Naive B cell (primary cell): ENCODE measurements around the gene SMYD3. TPM values are rescaled to one million over a fixed set of nuclear protein-coding genes. Genes with fewer than 3 reads are reported as not detected.

Source experiments
- ATAC-seq, 2 donors: fragments of 150-1000 bp; cut with Tn5 transposase; 2 replicates each; pipeline ENCODE4 v1.10.0; 2021; ENCODE audit warnings: low read depth in 2 of 2, mild to moderate bottlenecking in 2 of 2, moderate library complexity in 2 of 2
- DNase-seq: peaks from one replicate; pipeline ENCODE4 v3.0.0; 2022
- H3K27ac Mint-ChIP-seq, 6 donors: one replicate each; pipeline ENCODE4 v1.8.0; 2020 to 2022; ENCODE audit warnings: mild to moderate bottlenecking in 6 of 6, mixed read lengths in 6 of 6, moderate library complexity in 5 of 6, inconsistent platforms in 2 of 6
- H3K27me3 Mint-ChIP-seq, 3 donors: one replicate each; pipeline ENCODE4 v1.8.0; 2021 to 2022; ENCODE audit warnings: mixed read lengths in 3 of 3, mild to moderate bottlenecking in 1 of 3
- H3K36me3 Mint-ChIP-seq, 2 donors: one replicate each; pipeline ENCODE4 v1.8.0; 2020 to 2022; ENCODE audit warnings: mixed read lengths in 2 of 2, inconsistent platforms in 1 of 2, mild to moderate bottlenecking in 1 of 2
- H3K4me1 Mint-ChIP-seq, 3 donors: one replicate each; pipeline ENCODE4 v1.8.0; 2020 to 2022; ENCODE audit warnings: mixed read lengths in 3 of 3, inconsistent platforms in 1 of 3, mild to moderate bottlenecking in 1 of 3, moderate library complexity in 1 of 3
- H3K4me3 Mint-ChIP-seq, 8 donors: one replicate each; pipeline ENCODE4 v1.8.0; 2020 to 2022; ENCODE audit warnings: mild to moderate bottlenecking in 8 of 8, mixed read lengths in 8 of 8, moderate library complexity in 8 of 8, inconsistent platforms in 2 of 8
- H3K9me3 Mint-ChIP-seq, 7 donors: one replicate each; pipeline ENCODE4 v1.8.0; 2020 to 2022; ENCODE audit warnings: mixed read lengths in 7 of 7, mild to moderate bottlenecking in 5 of 7, inconsistent platforms in 2 of 7, moderate library complexity in 1 of 7
- polyA plus RNA-seq, 6 donors: library from polyadenylated mRNA; unstranded; fragments of 300-500 nt; fragmentation: Illumina TruSeq; gene quantifications; one replicate each; pipeline ENCODE4 v1.2.3, GENCODE V29; 2021; ENCODE audit warnings: low read depth in 6 of 6

SMYD3 gene
- polyA plus RNA-seq, 6 donors from 2014 or later: 15.8 to 27.3 (median 19.5) TPM

DNA sequence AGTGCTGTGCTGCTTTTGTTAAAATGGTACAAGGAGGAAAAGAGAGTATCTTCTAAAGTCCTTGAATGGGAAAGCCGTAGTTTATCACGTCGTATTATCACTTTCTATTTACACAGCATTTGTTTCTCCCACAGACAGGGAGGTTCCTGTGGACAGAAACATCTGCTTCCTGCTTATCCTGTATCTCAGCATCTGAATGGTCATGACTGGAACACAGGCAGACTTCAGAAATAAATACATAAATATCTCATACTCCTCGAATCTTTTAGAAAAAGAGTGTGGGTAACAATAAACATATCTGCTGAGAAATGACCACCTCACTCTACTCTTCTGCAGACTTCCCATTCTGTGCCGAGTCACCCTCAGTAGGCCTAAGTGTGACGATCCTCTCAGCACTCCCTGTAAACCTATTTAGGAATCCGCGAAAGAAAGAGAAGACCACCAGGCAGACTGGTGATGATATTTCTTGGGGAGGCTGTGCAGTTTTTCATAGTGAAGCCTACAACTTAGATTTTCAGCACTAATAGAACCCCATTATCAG, 393.5 kb downstream of the SMYD3 start:
- ATAC-seq: no peak

GRCh38 chr1:246111570-246111969, 395.5 kb downstream of the SMYD3 start:
- DNase-seq: no peak
- H3K36me3 Mint-ChIP-seq: peaks cover 0 to 6% of the 10 kb centered on the region in 2 donors
- no peak overlapping the region for H3K4me3 Mint-ChIP-seq
- H3K27ac Mint-ChIP-seq: no peak overlapping the region
- H3K4me1 Mint-ChIP-seq: peaks cover 13 to 30% (median 19%) of the 10 kb centered on the region in 3 donors
- no peak for ATAC-seq
- H3K27me3 Mint-ChIP-seq: no peaks in the 10 kb centered on the region
- peaks cover 0 to 6% (median 0%) of the 10 kb centered on the region in 7 donors for H3K9me3 Mint-ChIP-seq

More for the DNA sequence above, 393.5 kb downstream of the SMYD3 start:
- H3K4me1 Mint-ChIP-seq: peaks cover 17 to 40% (median 25%) of the 10 kb centered on the region in 3 donors
- no peak for DNase-seq
- H3K9me3 Mint-ChIP-seq: peaks cover 0 to 6% (median 0%) of the 10 kb centered on the region in 7 donors
- H3K36me3 Mint-ChIP-seq: peaks cover 0 to 6% of the 10 kb centered on the region in 2 donors
- peak overlapping the region in 3 of 8 donors; percentile 13 to 60 (median 36) for H3K4me3 Mint-ChIP-seq
- peak overlapping the region in 3 of 6 donors; percentile 63 to 89 (median 71) for H3K27ac Mint-ChIP-seq
- H3K27me3 Mint-ChIP-seq: no peaks in the 10 kb centered on the region

- H3K36me3 Mint-ChIP-seq: peaks cover 0 to 6% of the 10 kb centered on the region in 2 donors
- H3K27me3 Mint-ChIP-seq: no peaks in the 10 kb centered on the region
- H3K27ac Mint-ChIP-seq: peak overlapping the region in 1 of 6 donors; percentile 66
- ATAC-seq (no peak), DNase-seq (no peak)
- H3K4me1 Mint-ChIP-seq: peaks cover 7 to 24% (median 12%) of the 10 kb centered on the region in 3 donors
- peaks cover 0 to 6% (median 0%) of the 10 kb centered on the region in 7 donors for H3K9me3 Mint-ChIP-seq
- no peak overlapping the region for H3K4me3 Mint-ChIP-seq
Measured at GRCh38 chr1:246110343-246111219, 396.5 kb downstream of the SMYD3 start.

DNA sequence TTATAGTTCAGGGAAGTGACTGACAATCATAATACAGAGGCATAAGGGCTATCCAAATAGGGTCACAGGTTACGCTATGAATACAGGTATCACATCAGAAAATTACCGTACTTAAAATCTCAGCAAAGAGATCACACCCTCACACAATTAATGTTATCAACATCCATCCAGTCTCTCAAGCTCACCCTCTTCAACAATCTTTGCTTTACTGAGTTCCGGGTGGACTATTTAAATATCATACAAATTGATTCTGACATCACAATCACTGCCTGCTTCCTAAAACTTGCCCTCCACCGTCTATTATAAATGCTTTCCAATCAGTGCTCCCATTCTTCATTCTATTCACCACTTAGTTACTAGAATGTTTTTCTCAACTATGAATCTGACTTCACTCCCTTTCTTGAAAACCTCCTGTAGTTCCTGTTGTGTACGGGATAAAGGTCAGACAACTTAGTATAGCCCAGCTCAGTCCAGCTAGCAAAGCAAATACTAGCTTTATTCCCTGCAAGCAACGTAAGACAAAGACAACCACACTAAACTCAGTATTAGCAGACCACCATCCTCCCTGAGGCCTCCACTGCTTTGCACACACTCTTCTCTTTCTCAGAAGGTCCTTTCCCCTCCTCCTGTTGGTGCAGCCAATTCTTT, 398.7 kb downstream of the SMYD3 start:
- no peak for DNase-seq
- no peak for ATAC-seq
- Mint-ChIP-seq H3K4me1 (peaks cover 0 to 7% (median 0%) of the 10 kb centered on the region in 3 donors), H3K4me3 (no peak overlapping the region), H3K36me3 (peaks cover 0 to 7% of the 10 kb centered on the region in 2 donors), H3K27ac (no peak overlapping the region), H3K9me3 (peaks cover 0 to 4% (median 0%) of the 10 kb centered on the region in 7 donors), H3K27me3 (no peaks in the 10 kb centered on the region)

DNA sequence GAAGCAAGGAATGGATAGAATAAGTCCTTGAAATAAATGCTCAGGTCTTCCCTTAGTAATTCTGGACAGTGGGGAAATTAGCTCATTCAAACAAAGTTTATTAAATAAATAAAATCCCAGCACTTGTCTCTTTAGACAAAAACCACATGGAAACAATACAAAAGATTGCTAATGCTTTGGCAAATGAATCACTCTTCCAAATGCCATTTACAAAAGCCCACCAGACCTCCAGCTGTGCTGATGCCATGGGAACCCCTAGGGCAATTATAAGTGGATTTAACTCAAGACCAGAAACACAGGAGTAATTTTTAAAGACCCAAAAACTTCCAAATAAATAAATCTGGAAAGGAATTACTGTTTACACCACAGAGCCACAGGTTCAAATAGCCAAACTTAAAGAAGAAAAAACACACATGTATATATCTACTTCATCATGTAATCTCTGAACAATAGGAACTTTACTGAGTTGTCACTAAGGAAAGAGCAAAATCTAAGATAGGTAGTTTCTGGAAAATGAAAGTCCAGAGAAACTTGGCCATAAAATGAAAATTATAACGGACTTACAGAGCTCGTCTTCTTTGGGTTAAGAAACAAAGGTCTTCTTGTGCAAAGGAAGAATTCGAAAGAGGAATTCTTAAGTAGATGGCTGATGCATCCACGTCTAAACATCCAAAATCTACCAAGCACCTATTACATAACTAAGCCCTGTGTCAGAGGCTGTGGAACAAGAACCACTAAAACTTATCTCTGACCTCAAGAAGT, 399.4 kb downstream of the SMYD3 start:
- DNase-seq: no peak
- Mint-ChIP-seq H3K4me3 (no peak overlapping the region), H3K27me3 (no peaks in the 10 kb centered on the region), H3K27ac (peak overlapping the region in 1 of 6 donors; percentile 44), H3K4me1 (peaks cover 0 to 6% (median 0%) of the 10 kb centered on the region in 3 donors), H3K36me3 (peaks cover 0 to 10% of the 10 kb centered on the region in 2 donors), H3K9me3 (peaks cover 0 to 4% (median 0%) of the 10 kb centered on the region in 7 donors)
- ATAC-seq: no peak

DNA sequence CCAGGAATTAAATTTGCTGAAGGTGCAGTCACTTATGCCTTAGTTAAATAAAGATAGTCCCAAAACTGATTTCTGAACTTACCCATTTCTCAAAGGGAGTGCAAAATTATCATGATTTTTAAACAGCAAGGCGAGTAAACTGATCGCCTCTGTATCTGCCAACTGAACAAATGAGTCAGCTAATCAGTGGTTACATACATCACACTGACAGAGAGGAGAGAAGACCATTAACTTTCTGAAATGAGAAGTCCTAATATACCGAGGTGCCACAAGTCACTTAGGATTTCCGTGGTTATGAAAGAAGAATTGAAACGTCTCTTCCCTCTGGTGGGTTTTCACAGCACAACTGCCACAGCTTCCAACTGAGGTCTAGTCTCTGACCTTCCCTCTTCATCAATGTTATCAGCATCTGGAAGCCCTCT, 400.7 kb downstream of the SMYD3 start:
- DNase-seq (no peak), ATAC-seq (peak in 1 of 2 donors; percentile 37)
- Mint-ChIP-seq H3K9me3 (peaks cover 0 to 4% (median 0%) of the 10 kb centered on the region in 7 donors), H3K4me1 (peaks cover 0 to 6% (median 0%) of the 10 kb centered on the region in 3 donors), H3K27ac (peak overlapping the region in 1 of 6 donors; percentile 32), H3K36me3 (peaks cover 0 to 10% of the 10 kb centered on the region in 2 donors), H3K4me3 (no peak overlapping the region), H3K27me3 (no peaks in the 10 kb centered on the region)

GRCh38 chr1:246104927-246105326, 402.2 kb downstream of the SMYD3 start:
- ATAC-seq (no peak), DNase-seq (no peak)
- H3K36me3 Mint-ChIP-seq: peaks cover 0 to 10% of the 10 kb centered on the region in 2 donors
- no peak overlapping the region for H3K4me3 Mint-ChIP-seq
- no peaks in the 10 kb centered on the region for H3K27me3 Mint-ChIP-seq
- H3K4me1 Mint-ChIP-seq: peaks cover 0 to 6% (median 0%) of the 10 kb centered on the region in 3 donors
- H3K9me3 Mint-ChIP-seq: peaks cover 0 to 2% (median 0%) of the 10 kb centered on the region in 7 donors
- H3K27ac Mint-ChIP-seq: no peak overlapping the region

- Mint-ChIP-seq H3K27me3 (no peaks in the 10 kb centered on the region), H3K4me1 (no peaks in the 10 kb centered on the region), H3K9me3 (peaks cover 0 to 3% (median 0%) of the 10 kb centered on the region in 7 donors), H3K36me3 (peaks cover 8 to 17% of the 10 kb centered on the region in 2 donors), H3K4me3 (no peak overlapping the region), H3K27ac (no peak overlapping the region)
- DNase-seq (no peak), ATAC-seq (no peak)
Measured at GRCh38 chr1:246099570-246099969, 407.5 kb downstream of the SMYD3 start.

- no peaks in the 10 kb centered on the region for H3K4me1 Mint-ChIP-seq
- peaks cover 12 to 23% of the 10 kb centered on the region in 2 donors for H3K36me3 Mint-ChIP-seq
- DNase-seq: no peak
- peak overlapping the region in 1 of 6 donors; percentile 20 for H3K27ac Mint-ChIP-seq
- no peaks in the 10 kb centered on the region for H3K27me3 Mint-ChIP-seq
- no peak overlapping the region for H3K4me3 Mint-ChIP-seq
- peaks cover 0 to 12% (median 4%) of the 10 kb centered on the region in 7 donors for H3K9me3 Mint-ChIP-seq
- no peak for ATAC-seq
Measured at GRCh38 chr1:246096356-246096755, 410.7 kb downstream of the SMYD3 start.

- ATAC-seq: no peak
- no peaks in the 10 kb centered on the region for H3K27me3 Mint-ChIP-seq
- H3K27ac Mint-ChIP-seq: no peak overlapping the region
- peaks cover 0 to 12% (median 4%) of the 10 kb centered on the region in 7 donors for H3K9me3 Mint-ChIP-seq
- no peak overlapping the region for H3K4me3 Mint-ChIP-seq
- DNase-seq: no peak
- H3K4me1 Mint-ChIP-seq: no peaks in the 10 kb centered on the region
- H3K36me3 Mint-ChIP-seq: peaks cover 12 to 23% of the 10 kb centered on the region in 2 donors
Measured at GRCh38 chr1:246095443-246095842, 411.6 kb downstream of the SMYD3 start.

DNA sequence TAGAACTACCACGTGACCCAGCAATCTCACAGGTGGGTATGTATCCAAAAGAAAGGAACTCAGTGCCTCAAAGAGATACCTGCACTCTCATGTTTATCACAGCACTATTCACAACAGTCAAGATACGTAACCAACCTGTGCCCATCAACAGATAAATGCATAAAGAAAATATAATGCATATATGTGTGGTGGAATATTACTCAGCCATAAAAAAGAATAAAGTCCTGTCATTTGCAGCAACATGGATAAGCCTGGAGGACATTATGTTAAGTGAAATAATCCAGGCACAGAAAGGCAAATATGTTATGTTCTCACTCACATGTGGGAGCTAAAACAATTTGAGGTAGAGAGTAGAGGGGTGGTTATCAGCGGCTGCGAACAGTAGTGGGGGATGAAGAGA, 413.8 kb downstream of the SMYD3 start:
- H3K9me3 Mint-ChIP-seq: peaks cover 0 to 12% (median 4%) of the 10 kb centered on the region in 7 donors
- peaks cover 12 to 23% of the 10 kb centered on the region in 2 donors for H3K36me3 Mint-ChIP-seq
- no peaks in the 10 kb centered on the region for H3K4me1 Mint-ChIP-seq
- ATAC-seq (no peak), DNase-seq (no peak)
- no peak overlapping the region for H3K4me3 Mint-ChIP-seq
- no peaks in the 10 kb centered on the region for H3K27me3 Mint-ChIP-seq
- H3K27ac Mint-ChIP-seq: no peak overlapping the region

DNA sequence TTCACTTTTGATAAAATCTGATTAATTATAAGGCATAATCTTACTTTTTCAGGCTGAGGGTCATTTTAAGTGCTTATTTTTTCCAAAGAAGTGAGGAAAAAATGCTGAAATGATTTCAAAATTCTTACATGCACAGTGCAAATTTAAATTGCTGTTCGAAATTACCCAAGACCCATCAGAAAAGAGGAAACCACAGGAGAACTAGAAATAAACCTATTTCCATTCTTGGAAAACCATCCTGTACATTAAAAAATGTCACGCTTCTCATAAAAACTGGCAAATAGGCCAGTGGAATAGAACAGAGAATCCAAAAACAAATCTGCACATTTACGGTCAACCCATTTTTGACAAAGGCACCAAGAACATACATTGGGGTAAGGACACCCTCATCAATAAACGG, 414.9 kb downstream of the SMYD3 start:
- no peak overlapping the region for H3K4me3 Mint-ChIP-seq
- peaks cover 0 to 12% (median 4%) of the 10 kb centered on the region in 7 donors for H3K9me3 Mint-ChIP-seq
- no peak for ATAC-seq
- no peaks in the 10 kb centered on the region for H3K4me1 Mint-ChIP-seq
- no peak for DNase-seq
- no peak overlapping the region for H3K27ac Mint-ChIP-seq
- peaks cover 21 to 23% of the 10 kb centered on the region in 2 donors for H3K36me3 Mint-ChIP-seq
- no peaks in the 10 kb centered on the region for H3K27me3 Mint-ChIP-seq

GRCh38 chr1:246091477-246091876, 415.6 kb downstream of the SMYD3 start:
- peaks cover 28% of the 10 kb centered on the region in 2 donors for H3K36me3 Mint-ChIP-seq
- H3K4me3 Mint-ChIP-seq: no peak overlapping the region
- DNase-seq: no peak
- H3K4me1 Mint-ChIP-seq: no peaks in the 10 kb centered on the region
- H3K9me3 Mint-ChIP-seq: peaks cover 2 to 12% (median 6%) of the 10 kb centered on the region in 7 donors
- no peak overlapping the region for H3K27ac Mint-ChIP-seq
- H3K27me3 Mint-ChIP-seq: no peaks in the 10 kb centered on the region
- no peak for ATAC-seq
